Testis (tissue), 3 donors: Measurements from ENCODE around the gene PPP1R15A. TPM values are rescaled to one million over a fixed set of nuclear protein-coding genes. Genes with fewer than 3 reads are reported as not detected.

Experiments
- DNase-seq: peaks from one replicate; pipeline ENCODE4 v3.0.0-alpha.2; 2019
- H3K27ac ChIP-seq, 2 donors: fragments of 200-600 bp; sonication (generic); one replicate each; pipeline ENCODE4 v1.5.1; 2019
- H3K27me3 ChIP-seq: fragments of 200-600 bp; sonication (generic); one replicate; pipeline ENCODE4 v1.5.1; 2019
- H3K36me3 ChIP-seq: fragments of 200-600 bp; sonication (generic); one replicate; pipeline ENCODE4 v1.5.1; 2017; ENCODE audit warnings: low read depth; ENCODE audit errors: missing control alignments
- H3K4me1 ChIP-seq: fragments of 200-600 bp; sonication (generic); one replicate; pipeline ENCODE4 v1.5.1; 2019
- H3K4me3 ChIP-seq, 2 donors: fragments of 200-600 bp; sonication (generic); one replicate each; pipeline ENCODE4 v1.5.1; 2017 to 2019
- H3K9me3 ChIP-seq: fragments of 200-600 bp; sonication (generic); one replicate; pipeline ENCODE4 v1.5.1; 2017
- CTCF ChIP-seq, 3 experiments: fragments of 450-650 bp in 2 of 3; fragments of 200-600 bp in 1 of 3; sonication (generic) in 1 of 3; IDR thresholded peaks; one replicate each; pipeline ENCODE4 v1.5.1; 2016 to 2019; ENCODE audit warnings: antibody characterized with exemption in 3 of 3, mild to moderate bottlenecking in 2 of 3, moderate library complexity in 1 of 3
- POLR2A ChIP-seq: fragments of 450-650 bp; IDR thresholded peaks from one replicate; pipeline ENCODE4 v1.6.1; 2017; ENCODE audit warnings: antibody characterized with exemption, mild to moderate bottlenecking, moderate library complexity
- WGBS, 2 donors: methylation state at CpG; one replicate each; pipeline ENCODE4 v1.1.5; 2018; 5-methylcytosine and 5-hydroxymethylcytosine counted together
- intact Hi-C: fragments of 100-400 bp; cut with DNase I; formaldehyde crosslinking; loops from one replicate; pipeline ENCODE4 v1.15.1; 2023; ENCODE audit warnings: low total_unique reads
- polyA plus RNA-seq: library from polyadenylated mRNA; stranded (reverse); fragments of 350-450 nt; fragmentation: Illumina TruSeq; extraction: RNeasy Lipid Tissue Mini Kit (QIAGEN cat#74804); gene quantifications from one replicate; pipeline ENCODE4 v1.2.3, GENCODE V29; 2014; ENCODE audit warnings: low read depth, low replicate concordance; ENCODE audit not compliant: insufficient read depth
- total RNA-seq, 2 donors: library from RNA; depleted of rRNA; stranded (reverse); fragments of >200 nt; gene quantifications; one replicate each; pipeline ENCODE4 v1.2.3, GENCODE V29; 2016

The PPP1R15A gene
- total and polyA plus RNA-seq, 3 donors from 2014 or later = 37.2 to 48.3 (median 40.9) TPM

- intact Hi-C loops = no loop called here
- H3K9me3 ChIP-seq = no peaks in the 10 kb centered on the region
- 69 to 75% methylated on average over 30 of the region's 30 CpGs for WGBS, 2 donors
- H3K36me3 ChIP-seq = no peaks in the 10 kb centered on the region
- no peak for TF ChIP-seq CTCF (IDR thresholded peaks at IDR 0.05)
- TF ChIP-seq POLR2A = no peak
- no peaks in the 10 kb centered on the region for H3K4me1 ChIP-seq
- no peaks in the 10 kb centered on the region for H3K27me3 ChIP-seq
- no peak overlapping the region for H3K27ac ChIP-seq
- peak; percentile 64 for DNase-seq
- H3K4me3 ChIP-seq = peak overlapping the region; percentile 6 to 29
Measured at GRCh38 chr19:48859711-48860572, 12.3 kb upstream of the PPP1R15A start.

GRCh38 chr19:48861313-48861712, 10.9 kb upstream of the PPP1R15A start:
- Histone ChIP-seq H3K9me3 (no peaks in the 10 kb centered on the region), H3K4me1 (no peaks in the 10 kb centered on the region), H3K27ac (no peak overlapping the region)

GRCh38 chr19:48862827-48863226, 9.4 kb upstream of the PPP1R15A start:
- intact Hi-C loops = no loop called here
- H3K36me3 ChIP-seq = no peaks in the 10 kb centered on the region
- no peak for TF ChIP-seq CTCF (IDR thresholded peaks at IDR 0.05)
- no peak for TF ChIP-seq POLR2A
- H3K27ac ChIP-seq = no peak overlapping the region
- no peak overlapping the region for H3K4me3 ChIP-seq
- WGBS, 2 donors = 73 to 80% methylated on average over 7 of the region's 7 CpGs
- DNase-seq = no peak
- H3K27me3 ChIP-seq = no peaks in the 10 kb centered on the region
- no peaks in the 10 kb centered on the region for H3K9me3 ChIP-seq
- H3K4me1 ChIP-seq = peaks cover 11% of the 10 kb centered on the region

More at GRCh38 chr19:48861313-48861712, 10.9 kb upstream of the PPP1R15A start:
- WGBS, 2 donors = 83 to 92% methylated on average over 15 to 18 of the region's 18 CpGs
- TF ChIP-seq POLR2A (no peak), CTCF (IDR thresholded peaks at IDR 0.05) (no peak)
- intact Hi-C loops = no loop called here
- no peak for DNase-seq
- Histone ChIP-seq H3K27me3 (no peaks in the 10 kb centered on the region), H3K4me3 (no peak overlapping the region), H3K36me3 (no peaks in the 10 kb centered on the region)

- peaks cover 25% of the 10 kb centered on the region for H3K4me1 ChIP-seq
Measured at GRCh38 chr19:48866692-48867091, 5.5 kb upstream of the PPP1R15A start.

More at GRCh38 chr19:48866692-48867091, 5.5 kb upstream of the PPP1R15A start:
- TF ChIP-seq CTCF (IDR thresholded peaks at IDR 0.05) (no peak), POLR2A (no peak)
- WGBS, 2 donors = 57 to 75% methylated on average over 5 to 6 of the region's 6 CpGs
- Histone ChIP-seq H3K27me3 (no peaks in the 10 kb centered on the region), H3K9me3 (no peaks in the 10 kb centered on the region), H3K27ac (peak overlapping the region; percentile 81 to 86), H3K4me3 (no peak overlapping the region), H3K36me3 (no peaks in the 10 kb centered on the region)
- no peak for DNase-seq
- intact Hi-C loops = no loop called here
